ENCODE measurements around the gene MRPL18. TPM values are rescaled to one million over a fixed set of nuclear protein-coding genes. Genes with fewer than 3 reads are reported as not detected.
A peak's percentile ranks its signal among the peaks of the same experiment; 100 is the strongest.
"Not testable (repeated sequence)": the region's sequence is repeated elsewhere in the genome, so short reads cannot be mapped to it uniquely, and the experiment has no call there.

MRPL18 gene
- total RNA-seq, 1 donor from 2014 or later: 28.8 TPM

- DNase-seq (ENCODE audit: low spot score): no peak
- ATAC-seq: no peak
Observed at GRCh38 chr6:159769470-159769869, 20.8 kb upstream of the MRPL18 start.

GRCh38 chr6:159772196-159772595 is 18.1 kb upstream of the MRPL18 start:
- ATAC-seq (no peak), DNase-seq (ENCODE audit: low spot score) (no peak)

- DNase-seq (ENCODE audit: low spot score) (no peak), ATAC-seq (peak; percentile 22)
Observed at GRCh38 chr6:159777240-159777904, 12.9 kb upstream of the MRPL18 start.

DNA sequence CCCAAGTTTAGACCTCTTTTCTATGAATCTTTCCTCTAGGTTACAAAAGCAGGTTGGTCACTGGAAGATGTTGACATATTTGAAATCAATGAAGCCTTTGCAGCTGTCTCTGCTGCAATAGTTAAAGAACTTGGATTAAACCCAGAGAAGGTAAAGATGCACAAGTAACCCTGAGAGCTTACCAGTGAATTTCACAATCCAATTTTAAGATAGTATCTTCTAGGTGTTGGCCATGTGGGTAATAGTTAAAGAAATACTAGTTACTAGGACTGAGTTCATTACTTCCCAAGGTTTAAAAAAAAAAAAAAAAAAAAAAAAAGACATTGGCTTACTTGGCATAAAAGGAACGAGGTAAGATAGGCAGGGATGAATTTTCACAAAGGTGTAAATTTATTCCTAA is 12.1 kb upstream of the MRPL18 start:
- DNase-seq (ENCODE audit: low spot score) (no peak), ATAC-seq (no peak)

- no peak for DNase-seq (ENCODE audit: low spot score)
- peak; percentile 29 for ATAC-seq
Observed at GRCh38 chr6:159778542-159779103, 11.6 kb upstream of the MRPL18 start.

DNA sequence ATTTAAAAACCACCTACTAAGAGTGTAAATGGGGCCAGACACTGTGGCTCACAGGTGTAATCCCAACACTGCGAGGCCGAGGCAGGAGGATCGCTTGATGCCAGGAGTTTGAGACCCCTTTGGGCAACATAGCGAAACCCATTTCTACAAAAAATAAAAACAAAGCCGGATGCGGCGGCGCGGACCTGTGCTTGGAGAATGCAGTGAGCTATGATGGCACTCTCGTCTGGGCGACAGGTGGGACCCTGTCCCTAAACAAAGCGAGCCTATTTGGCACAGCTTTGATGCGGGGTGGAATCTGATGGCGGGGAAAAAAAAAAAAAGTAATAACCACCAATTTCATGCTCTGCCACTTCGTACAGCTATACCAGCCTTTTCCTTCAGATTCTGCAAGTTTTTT is 2.0 kb upstream of the MRPL18 start:
- DNase-seq (ENCODE audit: low spot score): no peak
- no peak for ATAC-seq

- ATAC-seq: peak; percentile 58
- peak; percentile 71 for DNase-seq (ENCODE audit: low spot score)
Observed at GRCh38 chr6:159788753-159789376, 1.4 kb upstream of the MRPL18 start.

- DNase-seq (ENCODE audit: low spot score): peak; percentile 100
- ATAC-seq: peak; percentile 85
Observed at GRCh38 chr6:159789377-159790148, 704 bp upstream of the MRPL18 start, which contains the start of gene TCP1. TSS of gene TCP1 (minus strand) at chr6:159789602. CDS start at chr6:159789468, 134 bp downstream.

DNA sequence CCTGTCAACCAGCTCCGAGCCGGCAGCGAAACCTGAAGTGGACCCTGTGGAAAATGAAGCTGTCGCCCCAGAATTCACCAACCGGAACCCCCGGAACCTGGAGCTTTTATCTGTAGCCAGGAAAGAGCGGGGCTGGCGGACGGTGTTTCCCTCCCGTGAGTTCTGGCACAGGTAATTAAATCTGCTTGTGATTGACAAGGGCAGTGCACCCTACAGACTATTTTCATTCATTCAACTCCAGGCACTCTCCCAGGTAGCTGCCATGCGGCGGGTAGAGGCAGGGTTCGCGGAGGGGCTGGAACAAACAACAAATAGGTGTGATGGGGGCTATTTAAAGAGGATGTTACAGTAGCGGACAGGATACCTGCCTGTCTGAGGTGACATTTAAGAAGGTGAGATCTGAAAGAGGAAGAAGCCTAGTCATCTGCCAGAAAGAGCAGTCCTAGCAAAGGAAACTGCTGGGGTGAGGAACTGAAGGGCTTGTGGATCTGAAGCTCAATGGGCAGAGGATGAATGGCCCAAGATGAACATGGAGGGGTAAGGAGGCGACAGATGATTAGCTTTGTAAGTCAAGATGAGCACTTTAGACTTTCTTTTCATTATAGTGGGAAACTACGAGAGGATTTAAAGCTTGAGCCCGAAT is 810 bp downstream of the MRPL18 start:
- ATAC-seq (no peak), DNase-seq (ENCODE audit: low spot score) (no peak)

DNA sequence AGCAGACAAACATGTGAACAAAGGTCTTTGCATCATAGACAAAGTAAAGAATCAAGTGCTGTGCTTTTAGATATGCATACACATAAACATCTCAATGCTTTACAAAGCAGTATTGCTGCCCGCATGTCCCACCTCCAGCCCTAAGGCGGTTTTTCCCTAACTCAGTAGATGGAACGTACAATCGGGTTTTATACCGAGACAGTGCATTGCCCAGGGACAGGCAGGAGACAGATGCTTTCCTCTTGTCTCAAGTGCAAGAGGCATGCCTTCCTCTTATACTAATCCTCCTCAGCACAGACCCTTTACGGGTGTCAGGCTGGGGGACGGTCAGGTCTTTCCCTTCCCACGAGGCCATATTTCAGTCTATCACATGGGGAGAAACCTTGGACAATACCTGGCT is 4.7 kb downstream of the MRPL18 start:
- not testable (repeated sequence) for ATAC-seq

GRCh38 chr6:159797554-159797953 is 7.3 kb downstream of the MRPL18 start:
- DNase-seq (ENCODE audit: low spot score): no peak
- no peak for ATAC-seq

More for the DNA sequence above, 4.7 kb downstream of the MRPL18 start:
- not testable (repeated sequence) for DNase-seq (ENCODE audit: low spot score)

DNA sequence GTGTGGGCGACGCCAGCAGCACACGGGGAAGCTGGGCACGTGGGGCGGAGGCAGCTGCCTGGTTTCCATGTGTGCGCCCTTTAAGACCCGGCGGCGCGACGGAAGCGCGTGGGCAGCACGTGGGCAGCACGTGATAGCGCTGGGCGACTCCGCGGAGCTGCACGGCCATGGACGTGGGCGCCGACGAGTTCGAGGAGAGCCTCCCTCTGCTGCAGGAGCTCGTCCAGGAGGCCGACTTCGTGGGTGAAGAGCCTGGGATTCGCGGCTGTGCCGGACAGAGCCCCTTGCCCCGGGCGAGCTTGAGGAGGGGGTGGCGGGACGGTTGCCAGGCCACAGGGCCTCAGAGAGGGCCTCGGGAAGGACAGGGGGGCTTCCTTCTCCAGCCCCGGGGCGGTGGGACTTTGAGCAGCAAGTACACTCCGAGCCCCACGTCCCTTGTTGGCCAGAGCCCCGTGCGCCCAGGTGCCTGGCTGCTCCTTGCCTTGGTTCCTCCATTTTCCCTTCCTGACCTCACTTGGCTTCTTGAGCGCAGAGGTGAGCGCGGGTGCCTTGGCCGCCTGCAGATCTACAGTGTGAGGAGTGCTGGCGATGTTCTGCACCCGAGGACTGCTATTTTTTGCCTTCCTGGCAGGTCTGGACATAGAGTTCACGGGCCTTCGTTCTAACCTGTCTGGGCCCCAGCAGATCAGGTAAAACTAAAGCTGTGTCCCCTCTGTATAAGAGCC is 10.0 kb downstream of the MRPL18 start, which contains the start of gene PNLDC1:
Gene PNLDC1 (plus strand): TSS at position 136 of the 725 bp plus-strand sequence. CDS start 32 bp downstream, at position 168.
- ATAC-seq: no peak
- DNase-seq (ENCODE audit: low spot score): no peak

DNA sequence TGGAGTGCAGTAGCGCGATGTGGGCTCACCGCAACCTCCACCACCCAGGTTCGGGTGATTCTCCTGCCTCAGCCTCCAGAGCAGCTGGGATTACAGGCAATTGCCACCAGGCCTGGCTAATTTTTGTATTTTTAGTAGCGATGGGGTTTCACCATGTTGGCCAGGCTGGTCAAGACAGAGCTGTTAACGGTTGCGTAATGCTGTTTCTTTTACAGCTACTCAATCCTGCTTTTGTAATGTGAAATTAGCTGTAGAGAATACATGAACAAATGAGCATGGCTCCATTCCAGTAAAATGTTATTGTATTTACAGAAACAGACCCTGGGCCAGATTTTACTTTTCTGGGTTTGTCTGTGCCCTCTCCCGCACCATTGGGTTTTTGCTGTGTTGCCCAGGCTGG is 11.7 kb downstream of the MRPL18 start:
- ATAC-seq (no peak), DNase-seq (ENCODE audit: low spot score) (no peak)

DNA sequence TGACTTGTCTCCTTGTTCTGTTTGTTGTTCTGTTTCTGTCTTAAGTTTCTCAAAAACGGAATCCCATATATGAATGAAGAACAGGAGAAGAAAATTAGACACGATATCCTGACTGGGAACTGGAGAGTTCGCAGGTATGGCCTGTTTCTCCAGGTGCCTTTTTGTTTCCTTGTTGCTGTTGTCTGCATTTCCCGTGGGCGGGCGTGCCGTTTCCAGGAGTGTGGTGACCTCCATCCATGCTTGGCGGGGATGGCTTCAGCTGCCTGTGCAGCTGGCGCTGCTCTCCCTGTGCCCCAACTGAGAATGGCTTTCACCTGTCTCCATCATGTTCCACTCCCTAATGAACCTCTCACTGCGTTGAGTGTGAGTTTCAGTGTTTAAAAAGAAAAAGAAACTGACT is 14.2 kb downstream of the MRPL18 start:
- DNase-seq (ENCODE audit: low spot score): no peak
- no peak for ATAC-seq

DNA sequence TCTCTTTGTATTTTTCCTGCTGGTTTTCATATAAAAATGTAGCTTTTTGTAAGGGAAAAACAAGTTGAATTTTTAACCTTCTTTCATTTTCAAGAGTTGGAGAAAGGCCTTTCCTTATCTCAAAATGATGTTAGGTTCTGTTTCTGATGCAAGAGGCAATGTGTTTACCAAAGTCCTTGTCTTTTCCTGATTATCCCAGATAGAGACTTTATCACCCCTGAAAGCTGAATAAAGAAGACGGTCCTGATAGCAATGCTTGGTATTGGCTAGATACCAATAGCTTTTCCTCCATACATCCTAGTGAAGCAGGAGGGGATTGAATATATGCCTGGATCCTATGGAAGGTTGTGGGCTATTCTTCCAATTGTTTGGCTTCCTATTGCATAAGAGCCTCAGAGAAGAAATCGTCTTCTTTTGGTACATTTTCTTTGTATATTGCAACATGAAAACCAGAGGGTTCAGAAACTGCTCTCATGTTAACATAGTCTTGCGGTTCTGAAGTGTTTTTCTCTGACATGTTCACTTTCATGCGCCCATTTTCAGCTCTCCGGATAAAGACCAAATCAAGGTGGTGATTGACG is 15.3 kb downstream of the MRPL18 start:
- no peak for DNase-seq (ENCODE audit: low spot score)
- no peak for ATAC-seq

- peak; percentile 18 for ATAC-seq
- DNase-seq (ENCODE audit: low spot score): no peak
Observed at GRCh38 chr6:159806021-159806458, 15.8 kb downstream of the MRPL18 start.

DNA sequence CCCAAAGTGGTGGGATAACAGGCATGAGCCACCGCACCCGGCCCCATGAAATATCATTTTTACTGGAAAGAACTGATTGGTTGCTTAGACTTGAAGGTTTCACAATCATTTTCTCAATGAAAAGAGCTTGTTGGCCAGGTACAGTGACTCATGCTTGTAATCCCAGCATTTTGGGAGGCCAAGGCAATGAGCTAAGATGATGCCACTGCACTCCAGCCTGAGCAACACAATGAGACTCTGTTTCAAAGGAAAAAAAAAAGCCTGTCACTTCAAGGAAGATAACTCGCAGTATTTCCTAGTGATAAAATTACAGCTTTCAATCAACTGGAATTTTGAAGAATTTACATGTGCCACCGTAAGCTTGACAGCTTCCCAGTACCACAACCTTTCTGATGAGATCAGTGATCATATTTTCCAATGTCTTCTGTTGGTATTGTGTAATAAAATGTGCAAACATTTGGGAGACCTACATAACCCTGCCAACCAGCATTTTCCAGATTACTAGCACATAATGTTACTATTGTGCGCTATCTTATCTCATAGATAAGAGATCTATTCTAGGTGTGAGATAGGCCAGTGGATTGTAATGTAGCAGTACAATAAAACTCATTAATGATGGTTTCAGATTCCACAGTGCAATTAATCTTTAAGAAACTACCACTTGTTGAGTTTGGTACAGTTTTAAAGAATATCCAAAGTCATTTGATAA is 17.0 kb downstream of the MRPL18 start:
- peak; percentile 75 for ATAC-seq
- DNase-seq (ENCODE audit: low spot score): no peak

GRCh38 chr6:159808647-159809046 is 18.4 kb downstream of the MRPL18 start:
- ATAC-seq: no peak
- no peak for DNase-seq (ENCODE audit: low spot score)

DNA sequence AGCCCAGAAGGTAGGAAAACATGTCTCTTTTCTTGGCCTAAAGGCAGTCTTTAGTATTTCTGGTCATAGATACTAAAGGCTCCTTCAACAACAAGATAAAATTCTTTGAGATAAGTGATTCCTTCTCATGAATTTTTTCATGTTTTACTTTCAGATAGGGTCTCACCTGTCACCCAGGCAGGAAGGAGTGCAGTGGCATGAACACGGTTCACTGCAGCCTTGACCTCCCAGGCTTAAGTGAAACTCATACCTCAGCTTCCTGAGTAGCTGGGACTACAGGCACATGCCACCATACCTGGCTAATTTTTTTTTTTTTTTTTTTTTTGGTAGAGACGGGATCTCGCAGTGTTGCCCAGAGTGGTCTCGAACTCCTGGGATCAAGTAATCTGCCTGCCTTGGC is 18.9 kb downstream of the MRPL18 start:
- DNase-seq (ENCODE audit: low spot score): no peak

More for the DNA sequence above, 18.9 kb downstream of the MRPL18 start:
- ATAC-seq: no peak
